ENCODE results near the gene ZNF487.
"Not testable (repeated sequence)": the region's sequence is repeated elsewhere in the genome, so short reads cannot be mapped to it uniquely, and the experiment has no call there.

ZNF487 gene

GRCh38 chr10:43436291-43437140, at the start of gene ZNF487:
TSS of gene ZNF487 (plus strand) at chr10:43437111. CDS start at chr10:43475814, 38,703 bp downstream.
- peak; percentile 47 for DNase-seq (ENCODE audit: low read depth, low spot score)

- DNase-seq (ENCODE audit: low read depth, low spot score), result no peak
These were observed 49.3 kb upstream of the ZNF487 start for GRCh38 chr10:43387678-43388032.

- no peak for DNase-seq (ENCODE audit: low read depth, low spot score)
These were observed 47.0 kb upstream of the ZNF487 start for GRCh38 chr10:43389867-43390266.

- DNase-seq (ENCODE audit: low read depth, low spot score), result no peak
These were observed 46.6 kb upstream of the ZNF487 start for GRCh38 chr10:43390333-43390732.

GRCh38 chr10:43390759-43391158, 46.2 kb upstream of the ZNF487 start:
- no peak for DNase-seq (ENCODE audit: low read depth, low spot score)

- no peak for DNase-seq (ENCODE audit: low read depth, low spot score)
These were observed 45.4 kb upstream of the ZNF487 start for GRCh38 chr10:43391496-43391895.

GRCh38 chr10:43392748-43393147, 44.2 kb upstream of the ZNF487 start:
- DNase-seq (ENCODE audit: low read depth, low spot score), result no peak

- DNase-seq (ENCODE audit: low read depth, low spot score), result not testable (repeated sequence)
These were observed 43.7 kb upstream of the ZNF487 start for GRCh38 chr10:43393186-43393585.

GRCh38 chr10:43393606-43394360, 43.1 kb upstream of the ZNF487 start:
- DNase-seq (ENCODE audit: low read depth, low spot score), result no peak

- DNase-seq (ENCODE audit: low read depth, low spot score), result no peak
These were observed 42.0 kb upstream of the ZNF487 start for GRCh38 chr10:43394868-43395267.

GRCh38 chr10:43395571-43396060, 41.3 kb upstream of the ZNF487 start:
- DNase-seq (ENCODE audit: low read depth, low spot score), result no peak

GRCh38 chr10:43396061-43396927, 40.6 kb upstream of the ZNF487 start:
- no peak for DNase-seq (ENCODE audit: low read depth, low spot score)

GRCh38 chr10:43396928-43397624, 39.8 kb upstream of the ZNF487 start:
- peak; percentile 59 for DNase-seq (ENCODE audit: low read depth, low spot score)

GRCh38 chr10:43398939-43399319, 38.0 kb upstream of the ZNF487 start:
- no peak for DNase-seq (ENCODE audit: low read depth, low spot score)

- no peak for DNase-seq (ENCODE audit: low read depth, low spot score)
These were observed 37.3 kb upstream of the ZNF487 start for GRCh38 chr10:43399320-43400310.

- DNase-seq (ENCODE audit: low read depth, low spot score), result peak; percentile 61
These were observed 35.3 kb upstream of the ZNF487 start for GRCh38 chr10:43401627-43402026.

- DNase-seq (ENCODE audit: low read depth, low spot score), result no peak
These were observed 34.7 kb upstream of the ZNF487 start for GRCh38 chr10:43402176-43402575.

- no peak for DNase-seq (ENCODE audit: low read depth, low spot score)
These were observed 33.9 kb upstream of the ZNF487 start for GRCh38 chr10:43402880-43403452.

- no peak for DNase-seq (ENCODE audit: low read depth, low spot score)
These were observed 32.8 kb upstream of the ZNF487 start for GRCh38 chr10:43403911-43404703.
